HG02943 (cell line): ENCODE measurements around the gene CCDC192.

Experiments used
- ATAC-seq: cut with Tn5 transposase; IDR thresholded peaks from one replicate; pipeline ENCODE4 v1.9.1; 2021; ENCODE audit warnings: mild to moderate bottlenecking, low read depth, moderate library complexity; ENCODE audit not compliant: unreplicated experiment

The CCDC192 gene

DNA sequence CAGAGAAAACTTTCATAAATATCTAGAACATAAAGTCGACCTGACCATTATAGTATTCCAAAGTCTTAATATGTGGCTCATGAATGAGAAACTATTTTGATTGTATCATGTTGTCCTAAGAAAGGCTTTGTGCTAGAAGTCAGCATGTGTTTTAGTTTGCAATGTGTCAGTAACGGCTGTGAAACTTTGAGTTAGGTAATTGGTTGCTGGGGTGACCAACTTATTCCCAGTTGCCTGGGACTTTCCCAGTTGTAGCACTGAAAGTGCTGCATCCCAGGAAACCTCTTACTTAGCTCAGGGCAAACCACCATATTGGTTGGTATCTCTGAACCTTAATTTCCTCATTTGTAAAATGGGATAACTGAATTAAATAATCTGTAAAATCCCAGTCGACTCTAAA, 265.8 kb downstream of the CCDC192 start:
- ATAC-seq: no peak

- no peak for ATAC-seq
These were observed 266.5 kb downstream of the CCDC192 start for GRCh38 chr5:127969651-127970050.

- no peak for ATAC-seq
These were observed 266.9 kb downstream of the CCDC192 start for GRCh38 chr5:127970081-127970480.

DNA sequence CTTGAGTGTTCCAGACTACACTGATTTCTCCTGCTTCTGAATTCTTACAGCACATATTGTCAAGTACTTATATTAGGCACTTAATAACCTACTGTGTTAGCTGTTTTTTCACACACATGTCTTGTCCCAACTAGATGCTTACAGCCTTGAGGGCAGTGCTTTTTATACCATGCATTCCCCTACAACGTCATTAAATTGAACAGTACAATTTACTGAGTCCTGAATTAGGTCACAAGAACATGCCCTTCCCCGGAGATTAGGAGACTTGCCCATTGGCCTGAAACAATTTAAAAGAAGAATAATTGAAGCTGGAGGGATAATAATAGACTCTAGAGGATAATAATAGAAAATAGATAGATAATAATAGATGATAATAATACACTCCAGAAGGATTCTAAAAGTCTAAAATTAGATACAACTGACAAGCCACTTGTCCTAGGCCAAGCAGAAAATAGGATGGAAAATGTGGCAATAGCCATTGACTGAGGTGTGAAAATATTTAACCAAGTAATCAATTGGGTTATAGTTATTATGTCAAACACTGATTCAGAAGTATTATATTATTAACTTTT, 267.7 kb downstream of the CCDC192 start:
- no peak for ATAC-seq

DNA sequence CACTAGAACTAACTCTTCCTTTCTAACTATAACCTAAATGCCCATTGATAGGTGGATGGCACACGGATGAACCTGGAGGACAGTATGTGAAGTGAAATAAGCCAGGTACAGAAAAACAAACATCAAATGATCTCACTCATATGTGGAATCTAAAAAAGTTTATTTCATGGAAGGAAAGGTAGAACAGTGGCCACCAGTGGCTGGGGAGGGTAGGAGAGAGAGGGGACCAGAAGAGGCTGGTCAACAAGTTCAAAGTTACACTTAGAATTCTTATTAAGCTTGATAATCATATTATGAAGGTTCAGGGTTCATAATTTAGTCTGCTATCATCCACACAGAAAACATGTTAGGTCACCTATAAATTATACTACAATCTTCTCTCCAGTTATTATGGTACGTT, 272.8 kb downstream of the CCDC192 start:
- ATAC-seq: no peak

DNA sequence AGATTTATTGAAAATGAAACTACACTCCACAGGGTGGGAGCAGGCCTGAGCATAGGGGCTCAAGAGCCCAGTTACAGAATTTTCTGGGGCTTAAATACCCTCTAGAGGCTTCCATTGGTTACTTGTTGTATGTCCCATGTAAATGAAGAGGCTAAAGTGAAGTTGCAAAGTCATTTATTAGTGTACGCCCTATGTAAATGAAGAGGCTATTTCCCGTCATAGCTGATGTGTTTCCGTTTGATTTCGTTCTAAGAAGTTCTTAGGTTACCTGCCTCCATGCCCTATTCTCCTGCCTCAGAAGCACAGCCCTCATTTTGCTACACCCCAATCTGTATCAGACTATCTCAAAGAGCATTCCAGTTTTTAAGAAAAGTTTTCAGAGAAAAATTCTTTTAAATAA, 273.3 kb downstream of the CCDC192 start:
- ATAC-seq: no peak

DNA sequence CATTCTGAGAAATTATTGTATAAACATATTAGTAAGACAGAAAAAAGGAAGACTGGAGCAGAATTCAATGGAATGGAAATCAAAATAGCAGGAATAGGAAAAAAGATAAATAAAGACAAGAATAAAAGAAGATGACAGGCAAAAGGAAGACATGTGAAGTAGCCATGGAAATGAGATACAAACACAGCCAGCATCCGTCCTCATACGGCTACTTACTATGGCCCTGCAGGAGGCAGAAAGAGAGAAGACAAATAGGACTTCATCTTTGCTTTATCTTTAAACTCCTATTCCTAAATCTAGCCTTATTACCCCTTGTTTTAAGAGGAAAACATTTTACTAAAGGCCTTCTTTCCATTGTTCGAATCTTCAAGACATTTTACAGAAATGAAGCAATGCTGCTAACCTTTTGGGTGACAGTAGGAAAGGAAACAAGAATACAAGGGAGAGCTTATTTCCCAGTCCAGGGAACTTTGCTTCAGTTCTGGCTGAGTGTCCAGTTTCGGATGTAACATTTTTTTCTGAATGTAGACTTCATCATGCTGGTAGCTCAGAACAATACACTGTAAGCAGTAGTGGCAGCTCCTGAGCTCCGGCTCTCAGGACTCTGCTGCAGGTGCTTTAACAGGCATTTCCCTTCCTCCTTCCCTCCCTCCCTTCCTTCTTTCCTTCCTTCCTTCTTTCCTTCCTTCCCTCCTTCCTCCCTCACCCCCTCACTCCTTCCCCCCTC, 274.0 kb downstream of the CCDC192 start:
- no peak for ATAC-seq

- ATAC-seq: no peak
These were observed 275.6 kb downstream of the CCDC192 start for GRCh38 chr5:127978738-127979300.

DNA sequence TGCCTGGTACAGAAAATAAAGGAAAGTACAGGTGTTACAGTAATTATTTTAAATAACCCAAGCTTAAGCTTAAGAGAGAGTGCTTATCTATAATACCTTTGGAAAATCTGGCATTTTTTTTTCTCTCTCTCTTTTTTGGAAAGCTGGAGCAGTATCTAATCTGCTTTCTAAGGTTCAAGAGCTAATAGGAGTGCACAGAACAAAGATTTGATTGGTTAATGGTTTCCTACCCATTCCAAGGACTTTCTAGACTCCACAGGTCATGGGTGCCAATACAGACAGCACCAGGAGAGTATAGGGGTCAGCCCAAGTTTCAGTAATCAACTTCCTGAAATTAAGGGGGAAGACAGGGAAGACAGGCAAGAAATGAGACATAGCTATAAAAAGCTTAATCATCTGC, 276.3 kb downstream of the CCDC192 start:
- no peak for ATAC-seq

DNA sequence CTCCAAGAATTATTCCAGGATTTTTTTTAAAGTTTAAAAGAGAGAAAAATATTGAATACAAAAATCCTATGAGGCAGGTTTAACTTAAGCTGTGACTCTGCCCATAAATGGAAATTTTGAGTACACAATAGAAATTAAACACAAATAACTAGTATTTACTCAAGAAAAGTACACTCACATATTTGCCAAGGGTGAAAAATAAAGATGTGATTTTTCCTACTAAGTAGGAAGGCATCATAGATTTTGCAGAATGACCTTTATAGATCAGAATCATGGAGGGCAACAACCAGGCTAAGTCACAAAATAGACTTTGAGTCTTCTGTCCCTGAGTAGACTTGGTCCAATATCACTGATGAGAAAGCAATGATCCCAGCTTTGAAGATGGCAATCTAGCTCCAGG, 277.7 kb downstream of the CCDC192 start:
- no peak for ATAC-seq

DNA sequence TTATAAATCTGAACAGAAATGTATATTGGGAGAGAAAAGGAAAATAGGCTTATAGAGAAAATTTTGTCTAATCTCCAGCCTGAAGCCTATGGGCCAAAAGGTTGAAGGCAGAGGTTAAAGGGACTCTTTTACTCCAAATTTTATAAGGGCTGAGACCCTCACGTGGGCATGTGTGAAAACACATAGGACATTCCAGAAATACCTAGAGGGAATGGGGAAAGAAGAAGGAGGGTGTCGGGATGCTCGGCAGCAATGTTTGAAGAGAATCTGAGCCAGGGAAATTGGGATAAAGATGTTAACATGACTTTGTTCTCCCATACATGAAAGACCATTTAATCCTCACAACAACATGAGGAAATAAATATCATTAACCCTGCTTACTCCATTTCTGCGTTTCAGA, 278.3 kb downstream of the CCDC192 start:
- no peak for ATAC-seq

- ATAC-seq: no peak
These were observed 282.7 kb downstream of the CCDC192 start for GRCh38 chr5:127985811-127986325.

DNA sequence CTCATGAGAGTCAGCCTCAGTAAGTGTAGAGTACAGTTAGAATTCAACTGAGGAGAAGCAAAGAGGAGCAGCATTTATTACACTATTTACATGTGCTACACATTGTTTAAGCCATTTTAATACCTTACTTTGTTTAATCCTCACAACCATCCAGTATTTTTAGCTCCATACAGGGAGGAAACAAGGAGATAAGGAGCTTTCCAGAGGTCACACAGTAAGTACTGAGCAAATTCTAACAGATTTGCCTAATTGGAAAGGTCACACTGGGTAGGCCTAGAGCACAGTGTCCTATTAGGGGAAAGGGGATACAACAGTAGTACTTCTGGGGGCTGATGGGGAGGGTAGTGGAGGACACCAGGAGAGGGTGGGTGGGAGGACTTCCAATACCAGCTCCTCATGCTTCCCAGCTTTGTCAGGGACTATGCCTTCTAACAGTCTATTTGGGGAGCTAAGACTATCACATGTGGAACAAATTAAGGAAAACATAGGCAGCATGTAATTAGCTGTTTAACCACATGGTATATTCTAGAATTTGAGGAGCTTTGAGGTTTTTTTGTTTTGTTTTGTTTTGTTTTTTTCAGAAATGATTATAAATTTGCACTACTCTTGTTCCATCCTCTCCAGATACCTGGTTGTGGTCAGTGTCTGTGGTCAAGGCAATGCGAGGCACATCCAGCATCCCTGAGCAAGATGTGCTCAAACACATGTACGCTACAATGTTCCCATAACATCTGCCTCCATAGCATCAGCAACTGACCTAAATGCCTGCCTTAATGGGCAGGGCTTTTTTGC, 284.4 kb downstream of the CCDC192 start:
- no peak for ATAC-seq

GRCh38 chr5:127988146-127988760, 285.1 kb downstream of the CCDC192 start:
- ATAC-seq: no peak
